ENCODE data around the gene ADCY5.

Gene ADCY5

GRCh38 chr3:123342631-123343080, 106.2 kb downstream of the ADCY5 start:
- DNase-seq (ENCODE audit: low read depth in 2 of 2): no peak

- no peak for DNase-seq (ENCODE audit: low read depth in 2 of 2)
These were observed 106.8 kb downstream of the ADCY5 start for GRCh38 chr3:123341871-123342630.

DNA sequence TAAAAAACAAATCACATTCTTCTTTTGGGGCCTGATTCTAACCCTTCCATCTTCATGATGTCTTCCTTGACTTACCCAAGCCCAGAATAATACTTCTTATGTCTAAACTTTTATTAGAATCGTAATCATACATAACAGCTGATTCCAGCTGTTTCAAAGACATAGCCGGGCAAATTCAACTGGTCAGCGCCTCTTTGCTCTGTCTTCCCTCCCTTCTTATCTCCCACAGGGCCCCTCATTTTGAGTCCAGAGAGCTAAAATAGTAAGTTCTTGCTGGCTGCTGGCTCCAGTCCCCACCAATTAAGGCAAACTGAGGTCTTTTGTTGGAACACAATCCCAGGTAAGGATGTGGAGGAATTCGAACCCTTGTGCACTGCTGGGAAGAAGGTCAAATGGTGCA, 108.6 kb downstream of the ADCY5 start:
- DNase-seq (ENCODE audit: low read depth in 2 of 2): no peak

DNA sequence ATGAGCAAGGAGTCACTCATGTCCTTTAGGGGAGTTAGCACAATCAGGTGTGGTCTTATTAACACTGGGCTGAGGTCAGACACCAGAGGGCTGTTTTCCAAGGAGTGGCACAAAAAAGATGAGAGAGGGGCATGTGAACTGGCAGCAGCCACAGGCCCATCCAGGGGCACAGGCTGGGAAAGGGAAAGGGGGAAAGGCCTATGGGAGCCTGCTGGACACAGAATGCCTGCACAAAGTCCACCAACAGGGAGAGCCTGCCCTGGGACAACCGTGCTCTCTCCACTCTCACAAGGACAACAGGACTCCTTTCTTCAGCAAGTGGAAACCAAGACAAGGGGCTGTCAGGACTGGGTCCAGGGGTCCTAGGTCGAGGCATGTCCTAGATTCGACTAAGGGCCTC, 109.6 kb downstream of the ADCY5 start:
- DNase-seq (ENCODE audit: low read depth in 2 of 2): no peak

DNA sequence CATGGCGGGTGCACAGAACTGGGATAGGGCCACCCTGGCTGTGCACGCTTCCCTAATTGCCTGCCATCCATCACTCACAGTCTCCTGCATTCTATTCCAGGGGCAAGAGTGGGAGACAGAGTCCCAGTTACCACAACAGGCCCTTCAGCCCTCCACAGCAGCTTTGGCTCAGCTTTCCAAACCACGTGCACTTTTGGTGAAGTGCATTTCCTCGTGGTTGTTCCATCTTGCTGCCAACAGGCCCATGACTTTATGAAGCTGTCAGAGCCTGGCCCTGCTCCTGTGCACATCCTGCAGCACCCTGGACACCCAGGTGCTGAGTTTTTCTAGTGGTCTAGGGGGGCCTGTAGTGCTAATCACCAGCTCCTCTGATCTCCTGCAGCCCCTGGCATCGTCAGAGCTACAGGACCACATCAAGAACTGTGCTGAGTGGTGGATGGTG, 110.2 kb downstream of the ADCY5 start:
- no peak for DNase-seq (ENCODE audit: low read depth in 2 of 2)

DNA sequence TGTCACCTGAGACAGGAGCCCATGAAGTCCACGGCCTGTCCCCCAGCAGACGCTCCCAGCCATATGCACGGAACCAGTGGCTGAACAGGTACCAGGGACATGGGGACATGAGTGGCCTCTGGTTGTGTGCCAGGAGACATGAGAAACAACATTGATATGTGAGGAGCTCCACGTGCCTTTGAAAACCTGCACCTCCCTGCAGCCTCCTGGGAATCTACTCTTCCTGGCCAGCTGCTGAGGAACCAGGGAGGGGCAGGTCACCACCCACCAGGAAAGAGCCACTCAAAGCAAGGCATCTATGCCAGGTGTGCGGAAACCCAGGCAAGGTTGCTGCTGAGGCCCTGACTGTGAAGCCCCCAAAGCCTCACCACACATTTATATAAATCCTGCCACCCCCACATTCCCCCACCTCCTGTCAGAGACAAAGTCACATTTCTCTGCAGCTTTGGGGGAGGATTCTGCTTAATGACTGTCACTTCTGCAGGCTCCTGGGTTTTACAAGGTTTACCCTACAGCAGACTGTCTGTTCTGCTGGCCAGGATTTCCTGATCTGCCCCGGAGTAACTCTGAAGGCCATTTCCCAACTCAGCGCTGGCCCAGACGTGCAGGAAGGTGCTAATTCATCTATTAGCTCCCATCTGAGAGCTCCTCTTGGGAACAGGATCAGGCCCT, 110.8 kb downstream of the ADCY5 start:
- DNase-seq (ENCODE audit: low read depth in 2 of 2): no peak

DNA sequence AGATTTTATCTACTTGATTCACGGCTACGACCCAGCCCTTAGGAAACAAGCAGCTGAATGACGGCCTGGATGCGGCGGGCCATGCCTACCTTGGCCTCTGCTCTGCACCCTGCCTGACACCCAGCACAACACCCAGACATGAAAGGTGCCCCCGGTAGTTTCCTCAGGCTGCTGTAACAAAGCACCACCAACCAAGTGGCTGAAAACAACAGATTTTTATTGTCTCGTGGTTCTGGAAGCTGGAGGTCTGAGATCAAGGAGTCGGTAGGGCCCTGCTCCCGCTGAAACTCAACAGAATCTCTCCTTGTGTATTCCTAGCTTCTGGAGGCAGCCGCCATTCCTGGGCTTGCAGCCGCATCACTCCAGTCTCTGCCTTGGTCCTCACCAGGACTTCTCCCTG, 111.7 kb downstream of the ADCY5 start:
- DNase-seq (ENCODE audit: low read depth in 2 of 2): no peak

GRCh38 chr3:123336441-123336851, 112.4 kb downstream of the ADCY5 start:
- no peak for DNase-seq (ENCODE audit: low read depth in 2 of 2)

- DNase-seq (ENCODE audit: low read depth in 2 of 2): no peak
These were observed 112.9 kb downstream of the ADCY5 start for GRCh38 chr3:123336001-123336400.

DNA sequence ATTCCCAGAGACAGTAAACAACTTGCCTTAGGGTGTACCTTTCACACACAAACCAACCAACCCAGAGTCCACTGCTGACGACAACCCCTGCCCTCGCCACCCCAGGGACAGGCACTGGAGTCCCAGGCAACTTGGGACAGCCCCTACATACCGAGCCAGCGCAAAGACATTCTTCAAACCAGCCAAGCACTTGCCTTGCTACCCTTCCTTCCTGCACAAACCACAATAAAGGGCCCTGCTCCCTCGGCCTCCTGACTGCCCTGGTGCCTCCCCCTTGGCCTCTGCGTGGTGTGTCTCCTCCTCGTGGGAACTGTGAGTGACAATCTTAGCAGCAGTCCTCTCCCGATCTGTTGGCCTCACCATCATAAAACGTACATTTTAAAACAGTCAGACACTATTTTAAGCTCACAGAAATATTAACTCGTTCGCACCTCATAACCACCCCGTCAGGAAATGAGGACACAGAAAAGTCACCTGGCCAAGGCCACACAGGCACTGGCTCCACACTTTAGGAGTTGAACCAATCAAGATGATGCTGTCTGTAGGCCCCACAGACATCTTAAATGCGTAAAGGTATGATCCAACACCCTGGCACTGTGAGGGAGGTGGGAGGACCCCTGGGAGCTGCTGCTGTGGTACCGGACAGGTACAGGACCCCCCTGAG, 113.8 kb downstream of the ADCY5 start:
- no peak for DNase-seq (ENCODE audit: low read depth in 2 of 2)

- no peak for DNase-seq (ENCODE audit: low read depth in 2 of 2)
These were observed 114.8 kb downstream of the ADCY5 start for GRCh38 chr3:123334056-123334455.

GRCh38 chr3:123333401-123333800, 115.5 kb downstream of the ADCY5 start:
- no peak for DNase-seq (ENCODE audit: low read depth in 2 of 2)

DNA sequence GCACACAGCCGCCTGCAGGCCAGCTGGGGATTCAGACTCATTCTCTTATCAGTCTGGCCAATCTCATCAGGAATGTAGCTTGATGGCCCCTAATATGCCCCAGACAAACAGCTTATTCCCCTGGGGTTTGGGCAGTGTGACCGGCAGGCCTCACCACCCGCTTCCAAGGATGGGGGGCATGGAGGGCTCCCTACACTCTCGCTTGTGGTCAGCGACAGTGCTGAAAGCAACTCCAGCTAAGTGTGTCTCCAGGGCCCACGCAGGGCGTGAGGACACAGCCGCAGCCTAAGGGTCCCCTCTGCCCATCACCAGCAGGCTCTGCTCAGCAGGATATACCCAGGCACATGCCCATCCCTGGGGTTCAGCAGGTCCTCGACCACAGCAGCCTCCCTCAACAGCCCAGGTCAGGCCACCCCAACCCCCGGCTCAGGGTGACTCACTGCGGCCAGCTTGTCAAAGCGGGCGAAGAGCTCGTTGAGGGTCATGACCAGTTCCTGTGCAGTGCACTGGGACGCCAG, 116.7 kb downstream of the ADCY5 start:
- no peak for DNase-seq (ENCODE audit: low read depth in 2 of 2)

DNA sequence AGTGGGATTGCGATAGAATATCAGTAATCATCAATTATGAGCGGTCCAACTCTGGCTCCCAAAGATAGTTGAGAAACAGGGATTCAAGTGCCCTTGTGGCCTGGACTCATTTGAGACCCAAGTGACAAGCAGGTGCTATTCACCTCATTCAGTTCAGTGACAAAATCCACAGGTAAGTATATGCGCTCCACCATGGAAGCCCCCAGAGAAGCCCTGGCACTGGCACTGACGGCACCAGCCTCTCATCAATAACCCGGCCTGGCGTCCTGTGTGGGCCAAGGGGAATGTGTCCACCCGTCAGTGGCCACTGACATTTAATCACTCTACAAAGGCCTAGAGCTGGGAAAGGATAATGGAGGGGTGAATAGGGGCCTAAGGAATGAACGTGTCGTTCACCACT, 117.2 kb downstream of the ADCY5 start:
- DNase-seq (ENCODE audit: low read depth in 2 of 2): no peak

- no peak for DNase-seq (ENCODE audit: low read depth in 2 of 2)
These were observed 117.9 kb downstream of the ADCY5 start for GRCh38 chr3:123331006-123331405.

- no peak for DNase-seq (ENCODE audit: low read depth in 2 of 2)
These were observed 118.4 kb downstream of the ADCY5 start for GRCh38 chr3:123330441-123330991.

GRCh38 chr3:123329636-123330340, 119.1 kb downstream of the ADCY5 start:
- no peak for DNase-seq (ENCODE audit: low read depth in 2 of 2)

DNA sequence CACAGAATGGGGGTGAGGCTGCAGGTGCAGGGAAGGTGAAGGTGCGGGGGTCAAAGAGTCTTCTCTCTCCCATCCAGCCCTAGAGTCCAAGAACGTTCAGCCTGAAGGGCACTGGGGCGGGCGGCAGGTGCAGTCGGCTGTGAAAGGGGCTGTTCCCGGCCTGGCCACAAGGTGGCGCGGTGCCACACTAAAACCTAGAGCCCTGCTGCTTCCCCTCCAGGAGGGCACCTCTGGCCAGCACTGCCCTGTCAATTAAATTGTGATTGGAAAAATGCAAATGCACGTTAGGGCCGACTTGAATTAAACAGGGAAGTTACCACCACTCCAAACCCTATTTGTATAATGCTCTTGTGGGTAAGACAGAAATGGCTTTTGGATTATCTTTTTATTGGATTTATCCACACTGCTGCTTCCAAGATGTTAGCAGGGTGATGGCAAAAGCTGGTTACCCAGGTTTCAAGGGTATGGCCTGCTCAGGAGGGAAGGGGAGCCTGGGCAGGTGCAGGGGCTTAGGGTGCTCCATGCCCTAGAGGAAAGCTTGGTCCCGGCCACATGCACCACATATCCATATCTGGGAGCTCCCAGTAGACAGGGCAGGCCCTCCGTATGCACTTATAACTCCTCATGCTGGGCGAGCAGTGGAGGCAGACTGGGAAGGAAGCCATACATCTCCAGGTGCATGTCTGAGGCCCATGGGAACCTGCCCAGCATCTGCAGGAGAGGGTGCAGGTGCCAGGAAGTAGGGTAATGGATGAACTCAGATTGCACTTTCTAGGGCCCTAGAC, 119.8 kb downstream of the ADCY5 start:
- peak in 1 of 2 experiments; percentile 17 for DNase-seq (ENCODE audit: low read depth in 2 of 2)

DNA sequence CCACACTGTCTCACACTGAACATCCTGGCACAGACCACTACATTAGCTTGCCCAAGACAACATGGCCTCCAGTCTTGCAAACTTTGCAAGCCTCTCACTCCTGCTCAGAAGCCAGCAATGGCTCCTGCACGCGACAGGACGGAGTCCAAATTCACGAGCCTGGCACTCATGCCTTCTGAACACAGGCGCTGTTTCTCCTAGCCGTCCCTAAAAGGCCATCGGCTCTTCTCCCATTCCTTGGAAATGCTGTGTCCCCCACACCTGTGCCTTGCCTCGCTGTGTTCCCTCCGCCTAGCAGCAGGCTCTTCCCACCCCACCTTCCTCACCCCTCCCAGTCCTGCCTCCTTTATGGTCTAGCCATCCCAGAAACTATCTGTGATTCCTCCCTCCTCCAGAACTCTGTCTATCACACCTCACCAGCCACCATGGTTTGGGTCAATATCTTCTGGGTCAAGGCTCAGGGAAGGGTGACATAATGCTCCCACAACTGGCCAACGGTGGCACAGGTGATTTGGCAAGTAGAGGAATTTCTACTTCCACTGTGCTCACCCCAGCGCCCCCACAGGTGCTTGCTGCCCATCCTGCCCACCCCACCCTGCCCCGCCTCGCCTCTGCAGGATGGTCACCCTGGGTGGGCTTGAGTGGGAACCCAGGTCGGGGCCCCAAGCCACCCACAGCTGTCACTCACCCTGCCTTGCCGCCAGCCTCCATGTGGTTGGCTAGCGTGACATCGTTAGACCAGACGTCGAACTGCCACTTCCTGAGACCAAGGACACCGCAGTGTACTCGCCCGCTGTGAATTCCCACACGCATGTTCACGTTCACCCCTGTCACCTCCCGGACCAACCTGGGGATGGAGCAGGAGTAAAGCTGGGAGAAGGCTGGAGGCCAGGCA, 120.7 kb downstream of the ADCY5 start:
- no peak for DNase-seq (ENCODE audit: low read depth in 2 of 2)

DNA sequence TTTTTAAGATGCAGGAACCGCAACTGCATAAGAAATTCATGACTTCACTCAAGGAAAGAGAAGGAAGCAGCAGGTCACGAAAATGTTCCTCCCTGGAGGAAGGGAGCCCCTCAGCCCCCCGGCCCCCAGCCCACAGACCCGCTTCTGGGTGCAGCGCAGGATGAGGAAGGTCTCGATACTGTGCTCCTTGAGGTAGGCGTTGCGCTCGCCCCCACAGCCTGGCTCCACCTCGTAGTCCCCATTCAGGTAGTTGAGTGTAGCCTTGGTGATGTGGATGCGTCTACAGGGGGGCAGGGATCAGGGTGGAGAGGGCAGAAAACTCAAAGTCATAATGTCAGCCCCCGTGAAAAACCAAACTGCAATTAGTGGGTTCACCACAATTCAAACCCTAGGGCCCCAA, 121.4 kb downstream of the ADCY5 start:
- no peak for DNase-seq (ENCODE audit: low read depth in 2 of 2)

Measured in fibroblast of skin of left quadriceps (primary cell).